ENCODE data around the gene ERBB4.

Gene ERBB4

GRCh38 chr2:212146416-212146815, 392.2 kb downstream of the ERBB4 start:
- no peak for ATAC-seq
- TF ChIP-seq PPARA (CRISPR knock-in tag; IDR thresholded peaks at IDR 0.05; ENCODE audit: borderline replicate concordance) (no peak), TCF4 (CRISPR knock-in tag; IDR thresholded peaks at IDR 0.05; ENCODE audit: borderline replicate concordance) (no peak)

GRCh38 chr2:212145121-212145520, 393.5 kb downstream of the ERBB4 start:
- ATAC-seq, result peak; percentile 67; the same call in 2 of the 3 replicates
- TF ChIP-seq PATZ1 (CRISPR knock-in tag; IDR thresholded peaks at IDR 0.05; ENCODE audit: borderline replicate concordance) (no peak), ZC3H10 (CRISPR knock-in tag; IDR thresholded peaks at IDR 0.05) (no peak), CSDC2 (CRISPR knock-in tag; IDR thresholded peaks at IDR 0.05) (no peak), ZNF70 (CRISPR knock-in tag; IDR thresholded peaks at IDR 0.05) (no peak), POU6F1 (CRISPR knock-in tag; IDR thresholded peaks at IDR 0.05; ENCODE audit: borderline replicate concordance, low read depth) (no peak), TSHZ2 (CRISPR knock-in tag; IDR thresholded peaks at IDR 0.05) (no peak), TCF4 (CRISPR knock-in tag; IDR thresholded peaks at IDR 0.05; ENCODE audit: borderline replicate concordance) (no peak), CSRNP3 (CRISPR knock-in tag; IDR thresholded peaks at IDR 0.05) (no peak), PPARA (CRISPR knock-in tag; IDR thresholded peaks at IDR 0.05; ENCODE audit: borderline replicate concordance) (no peak), BACH2 (CRISPR knock-in tag; IDR thresholded peaks at IDR 0.05; ENCODE audit: borderline replicate concordance) (no peak), SNAI2 (CRISPR knock-in tag; IDR thresholded peaks at IDR 0.05) (no peak), ZNF565 (CRISPR knock-in tag; conservative IDR thresholded peaks at IDR 0.05; ENCODE audit: low read depth) (no peak)

GRCh38 chr2:212142631-212143030, 396.0 kb downstream of the ERBB4 start:
- no peak for ATAC-seq
- TF ChIP-seq RARB (CRISPR knock-in tag; IDR thresholded peaks at IDR 0.05) (no peak), POU6F1 (CRISPR knock-in tag; IDR thresholded peaks at IDR 0.05; ENCODE audit: borderline replicate concordance, low read depth) (no peak), CSRNP3 (CRISPR knock-in tag; IDR thresholded peaks at IDR 0.05) (no peak), ISL1 (CRISPR knock-in tag; IDR thresholded peaks at IDR 0.05) (no peak), TCF4 (CRISPR knock-in tag; IDR thresholded peaks at IDR 0.05; ENCODE audit: borderline replicate concordance) (no peak), PATZ1 (CRISPR knock-in tag; IDR thresholded peaks at IDR 0.05; ENCODE audit: borderline replicate concordance) (no peak), ZFP30 (CRISPR knock-in tag; IDR thresholded peaks at IDR 0.05) (no peak), ZNF70 (CRISPR knock-in tag; IDR thresholded peaks at IDR 0.05) (no peak), ZNF8 (CRISPR knock-in tag; IDR thresholded peaks at IDR 0.05) (no peak), PPARA (CRISPR knock-in tag; IDR thresholded peaks at IDR 0.05; ENCODE audit: borderline replicate concordance) (no peak), TSHZ2 (CRISPR knock-in tag; IDR thresholded peaks at IDR 0.05) (no peak)

All from SK-N-SH treated with all-trans-retinoic acid at 6 μM for 48 hours (cell line).